Muscle layer of colon (tissue), 2 donors: ENCODE measurements around the gene GUCY2D.

ENCODE experiments used
- H3K27ac ChIP-seq: one replicate; pipeline ENCODE4 v1.7.0; 2013; ENCODE audit warnings: low read depth, mild to moderate bottlenecking, low read length, moderate library complexity
- H3K27me3 ChIP-seq, 2 donors: one replicate each; pipeline ENCODE4 v1.7.0; 2013; ENCODE audit warnings: low read length in 2 of 2, mild to moderate bottlenecking in 2 of 2; ENCODE audit not compliant: insufficient read depth in 2 of 2, control insufficient read depth in 1 of 2
- H3K36me3 ChIP-seq: one replicate; pipeline ENCODE4 v1.7.0; 2013; ENCODE audit warnings: mild to moderate bottlenecking, low read length; ENCODE audit not compliant: insufficient read depth
- H3K4me1 ChIP-seq: one replicate; pipeline ENCODE4 v1.7.0; 2013; ENCODE audit warnings: mild to moderate bottlenecking, low read length; ENCODE audit not compliant: insufficient read depth
- H3K4me3 ChIP-seq, 2 donors: one replicate each; pipeline ENCODE4 v1.7.0; 2013; ENCODE audit warnings: low read length in 2 of 2, low read depth in 1 of 2, mild to moderate bottlenecking in 1 of 2, moderate library complexity in 1 of 2
- H3K9ac ChIP-seq: one replicate; pipeline ENCODE4 v1.7.0; 2013; ENCODE audit warnings: low read length
- H3K9me3 ChIP-seq: one replicate; pipeline ENCODE4 v1.7.0; 2013; ENCODE audit warnings: mild to moderate bottlenecking, low read length
- donor health status: abdominal sarcoma.
- donor health status: Adenocarcinoma of cecum.

GUCY2D gene

DNA sequence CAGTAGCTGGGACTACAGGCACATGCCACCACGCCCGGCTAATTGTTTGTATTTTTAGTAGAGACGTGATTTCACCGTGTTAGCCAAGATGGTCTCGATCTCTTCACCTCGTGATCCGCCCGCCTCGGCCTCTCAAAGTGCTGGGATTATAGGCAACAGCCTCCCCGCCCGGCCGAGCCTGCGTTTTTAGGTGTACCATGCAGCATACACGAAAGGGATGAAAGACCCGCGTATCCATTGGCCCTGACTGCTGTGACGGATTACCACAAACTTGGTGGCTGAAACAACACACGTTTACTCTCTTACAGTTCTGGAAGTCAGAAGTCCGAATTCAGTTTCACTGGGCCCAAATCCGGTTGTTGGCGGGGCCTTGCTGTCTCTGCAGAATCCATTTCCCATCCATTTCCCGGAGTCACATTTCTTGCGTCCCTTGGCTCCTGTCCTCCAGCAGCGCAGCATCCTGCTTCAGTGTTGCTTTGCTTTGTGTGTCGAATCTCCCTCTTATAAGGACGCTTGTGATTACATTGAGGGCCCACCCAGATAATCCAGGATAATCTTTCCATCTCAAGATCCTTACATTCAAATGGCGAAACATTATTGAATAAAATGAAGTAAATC, 8.3 kb upstream of the GUCY2D start:
- no peak overlapping the region for H3K27ac ChIP-seq
- no peak overlapping the region for H3K4me3 ChIP-seq

GRCh38 chr17:7995724-7996123, 6.7 kb upstream of the GUCY2D start:
- H3K4me1 ChIP-seq: peaks cover 3% of the 10 kb centered on the region
- H3K36me3 ChIP-seq: no peaks in the 10 kb centered on the region
- no peak overlapping the region for H3K27ac ChIP-seq
- no peaks in the 10 kb centered on the region for H3K9me3 ChIP-seq
- no peak overlapping the region for H3K9ac ChIP-seq
- H3K27me3 ChIP-seq: peaks cover 0 to 5% of the 10 kb centered on the region in 2 donors
- no peak overlapping the region for H3K4me3 ChIP-seq

More for the DNA sequence above, 8.3 kb upstream of the GUCY2D start:
- Histone ChIP-seq H3K9ac (no peak overlapping the region), H3K27me3 (no peaks in the 10 kb centered on the region), H3K4me1 (peaks cover 3% of the 10 kb centered on the region), H3K36me3 (no peaks in the 10 kb centered on the region), H3K9me3 (no peaks in the 10 kb centered on the region)

GRCh38 chr17:7997186-7997585, 5.2 kb upstream of the GUCY2D start:
- Histone ChIP-seq H3K9me3 (no peaks in the 10 kb centered on the region), H3K27ac (no peak overlapping the region), H3K9ac (no peak overlapping the region), H3K4me3 (no peak overlapping the region), H3K36me3 (no peaks in the 10 kb centered on the region), H3K27me3 (peaks cover 4 to 15% of the 10 kb centered on the region in 2 donors), H3K4me1 (peaks cover 3% of the 10 kb centered on the region)

DNA sequence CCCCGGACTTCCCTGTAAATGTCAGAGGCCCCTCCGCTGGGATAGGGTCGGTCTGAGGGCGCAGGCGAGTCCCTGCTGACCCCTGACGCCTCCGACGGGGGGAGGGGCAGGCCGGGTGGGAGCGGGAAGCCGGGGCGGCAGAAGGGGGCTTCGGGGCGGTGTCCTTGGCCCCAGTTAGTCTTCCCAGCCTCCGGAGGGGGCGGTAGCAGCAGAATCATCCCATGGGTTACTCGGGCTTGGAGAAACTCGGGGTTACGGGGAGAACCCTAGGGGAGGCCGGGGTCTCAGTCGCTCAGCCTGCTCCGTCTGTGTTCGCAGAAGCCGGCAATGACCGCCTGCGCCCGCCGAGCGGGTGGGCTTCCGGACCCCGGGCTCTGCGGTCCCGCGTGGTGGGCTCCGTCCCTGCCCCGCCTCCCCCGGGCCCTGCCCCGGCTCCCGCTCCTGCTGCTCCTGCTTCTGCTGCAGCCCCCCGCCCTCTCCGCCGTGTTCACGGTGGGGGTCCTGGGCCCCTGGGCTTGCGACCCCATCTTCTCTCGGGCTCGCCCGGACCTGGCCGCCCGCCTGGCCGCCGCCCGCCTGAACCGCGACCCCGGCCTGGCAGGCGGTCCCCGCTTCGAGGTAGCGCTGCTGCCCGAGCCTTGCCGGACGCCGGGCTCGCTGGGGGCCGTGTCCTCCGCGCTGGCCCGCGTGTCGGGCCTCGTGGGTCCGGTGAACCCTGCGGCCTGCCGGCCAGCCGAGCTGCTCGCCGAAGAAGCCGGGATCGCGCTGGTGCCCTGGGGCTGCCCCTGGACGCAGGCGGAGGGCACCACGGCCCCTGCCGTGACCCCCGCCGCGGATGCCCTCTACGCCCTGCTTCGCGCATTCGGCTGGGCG, 542 bp downstream of the GUCY2D start:
- H3K36me3 ChIP-seq: no peaks in the 10 kb centered on the region
- H3K9me3 ChIP-seq: no peaks in the 10 kb centered on the region
- H3K9ac ChIP-seq: no peak overlapping the region
- no peak overlapping the region for H3K27ac ChIP-seq
- H3K27me3 ChIP-seq: peaks cover 20 to 62% of the 10 kb centered on the region in 2 donors
- no peaks in the 10 kb centered on the region for H3K4me1 ChIP-seq
- H3K4me3 ChIP-seq: peak overlapping the region in 1 of 2 donors; percentile 27

- Histone ChIP-seq H3K36me3 (no peaks in the 10 kb centered on the region), H3K27ac (no peak overlapping the region), H3K9ac (no peak overlapping the region), H3K4me3 (no peak overlapping the region), H3K4me1 (no peaks in the 10 kb centered on the region), H3K9me3 (no peaks in the 10 kb centered on the region), H3K27me3 (peaks cover 20 to 62% of the 10 kb centered on the region in 2 donors)
Measured at GRCh38 chr17:8003594-8004181, 1.3 kb downstream of the GUCY2D start.

- Histone ChIP-seq H3K9ac (no peak overlapping the region), H3K27ac (no peak overlapping the region), H3K27me3 (peaks cover 20 to 62% of the 10 kb centered on the region in 2 donors), H3K9me3 (no peaks in the 10 kb centered on the region), H3K4me1 (no peaks in the 10 kb centered on the region), H3K36me3 (no peaks in the 10 kb centered on the region), H3K4me3 (no peak overlapping the region)
Measured at GRCh38 chr17:8004899-8005298, 2.5 kb downstream of the GUCY2D start.

GRCh38 chr17:8005357-8005756, 2.9 kb downstream of the GUCY2D start:
- Histone ChIP-seq H3K27me3 (peaks cover 20 to 61% of the 10 kb centered on the region in 2 donors), H3K4me1 (no peaks in the 10 kb centered on the region)

DNA sequence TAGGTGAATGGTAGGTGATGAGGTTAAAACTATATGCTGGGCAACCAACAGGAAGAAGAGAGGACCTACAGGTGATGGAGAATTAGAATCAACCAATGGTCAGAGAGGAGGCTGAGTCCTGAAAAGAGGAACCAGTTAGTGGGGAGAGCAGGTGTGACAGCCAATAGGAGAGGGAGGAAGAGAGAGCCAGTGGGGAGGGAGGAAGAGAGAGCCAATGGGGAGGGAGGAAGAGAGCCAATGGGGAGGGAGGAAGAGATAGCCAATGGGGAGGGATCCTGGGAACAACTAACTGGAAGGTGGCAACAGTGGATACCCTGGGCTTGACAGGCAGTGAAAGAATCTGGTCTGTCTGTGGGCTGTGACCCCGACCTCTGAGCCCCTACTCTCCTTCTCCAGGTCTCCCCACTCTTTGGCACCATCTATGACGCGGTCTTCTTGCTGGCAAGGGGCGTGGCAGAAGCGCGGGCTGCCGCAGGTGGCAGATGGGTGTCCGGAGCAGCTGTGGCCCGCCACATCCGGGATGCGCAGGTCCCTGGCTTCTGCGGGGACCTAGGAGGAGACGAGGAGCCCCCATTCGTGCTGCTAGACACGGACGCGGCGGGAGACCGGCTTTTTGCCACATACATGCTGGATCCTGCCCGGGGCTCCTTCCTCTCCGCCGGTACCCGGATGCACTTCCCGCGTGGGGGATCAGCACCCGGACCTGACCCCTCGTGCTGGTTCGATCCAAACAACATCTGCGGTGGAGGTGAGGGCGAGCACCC, 3.7 kb downstream of the GUCY2D start:
- Histone ChIP-seq H3K36me3 (no peaks in the 10 kb centered on the region), H3K9me3 (no peaks in the 10 kb centered on the region), H3K4me3 (no peak overlapping the region), H3K4me1 (no peaks in the 10 kb centered on the region), H3K9ac (no peak overlapping the region), H3K27ac (no peak overlapping the region), H3K27me3 (peaks cover 20 to 53% of the 10 kb centered on the region in 2 donors)

More at GRCh38 chr17:8005357-8005756, 2.9 kb downstream of the GUCY2D start:
- Histone ChIP-seq H3K36me3 (no peaks in the 10 kb centered on the region), H3K4me3 (no peak overlapping the region), H3K9me3 (no peaks in the 10 kb centered on the region), H3K9ac (no peak overlapping the region), H3K27ac (no peak overlapping the region)

- no peaks in the 10 kb centered on the region for H3K9me3 ChIP-seq
- H3K4me3 ChIP-seq: no peak overlapping the region
- H3K27ac ChIP-seq: no peak overlapping the region
- H3K27me3 ChIP-seq: peaks cover 18 to 48% of the 10 kb centered on the region in 2 donors
- H3K9ac ChIP-seq: no peak overlapping the region
- no peaks in the 10 kb centered on the region for H3K36me3 ChIP-seq
- H3K4me1 ChIP-seq: no peaks in the 10 kb centered on the region
Measured at GRCh38 chr17:8006836-8007680, 4.6 kb downstream of the GUCY2D start.

GRCh38 chr17:8007836-8008235, 5.4 kb downstream of the GUCY2D start:
- Histone ChIP-seq H3K4me1 (no peaks in the 10 kb centered on the region), H3K27ac (no peak overlapping the region), H3K27me3 (peaks cover 12 to 40% of the 10 kb centered on the region in 2 donors), H3K9ac (no peak overlapping the region), H3K36me3 (no peaks in the 10 kb centered on the region), H3K9me3 (no peaks in the 10 kb centered on the region), H3K4me3 (no peak overlapping the region)
